H9 (cell line): ENCODE measurements around the gene TRAFD1. TPM values are rescaled to one million over a fixed set of nuclear protein-coding genes. Genes with fewer than 3 reads are reported as not detected.
A peak's percentile ranks its signal among the peaks of the same experiment; 100 is the strongest.

Experiments used
- DNase-seq: peaks from one replicate; pipeline ENCODE4 v3.0.0-alpha.2; 2017
- H2AFZ ChIP-seq: one replicate; pipeline ENCODE4 v1.6.1; 2013; ENCODE audit warnings: mild to moderate bottlenecking, low read length, control low read depth, moderate library complexity
- H2AK5ac ChIP-seq: 2 replicates; pipeline ENCODE4 v1.6.1; 2013; ENCODE audit warnings: low read length, control low read depth, mixed read lengths; ENCODE audit not compliant: insufficient read length
- H2BK120ac ChIP-seq: one replicate; pipeline ENCODE4 v1.6.1; 2013; ENCODE audit warnings: low read depth, mild to moderate bottlenecking, low read length, control low read depth, inconsistent platforms; ENCODE audit not compliant: poor library complexity, severe bottlenecking
- H2BK12ac ChIP-seq: 2 replicates; pipeline ENCODE4 v1.6.1; 2013; ENCODE audit warnings: low read length, control low read depth, mixed read lengths, low read depth; ENCODE audit not compliant: insufficient read length
- H2BK15ac ChIP-seq: 2 replicates; pipeline ENCODE4 v1.6.1; 2013; ENCODE audit warnings: low read depth, low read length, control low read depth
- H2BK20ac ChIP-seq: one replicate; pipeline ENCODE4 v1.6.1; 2013; ENCODE audit warnings: low read depth, mild to moderate bottlenecking, low read length, control low read depth, inconsistent platforms; ENCODE audit not compliant: poor library complexity, severe bottlenecking
- H2BK5ac ChIP-seq: 2 replicates; pipeline ENCODE4 v1.6.1; 2013; ENCODE audit warnings: low read length, control low read depth, mixed read lengths; ENCODE audit not compliant: insufficient read length
- H3K14ac ChIP-seq: 2 replicates; pipeline ENCODE4 v1.6.1; 2013; ENCODE audit warnings: low read length, control low read depth; ENCODE audit not compliant: insufficient read depth
- H3K18ac ChIP-seq: 2 replicates; pipeline ENCODE4 v1.6.1; 2013; ENCODE audit warnings: low read depth, mild to moderate bottlenecking, mixed read lengths, low read length, control low read depth; ENCODE audit not compliant: insufficient read length
- H3K23ac ChIP-seq: 2 replicates; pipeline ENCODE4 v1.6.1; 2013; ENCODE audit warnings: low read length, control low read depth, mixed read lengths, low read depth; ENCODE audit not compliant: insufficient read length
- H3K23me2 ChIP-seq: 2 replicates; pipeline ENCODE4 v1.6.1; 2013; ENCODE audit warnings: low read depth, mild to moderate bottlenecking, mixed read lengths, low read length, control low read depth; ENCODE audit not compliant: insufficient read length, poor library complexity, severe bottlenecking
- H3K27ac ChIP-seq: 2 replicates; pipeline ENCODE4 v1.5.1; 2013; ENCODE audit warnings: low read length, control low read depth, mixed read lengths, low read depth; ENCODE audit not compliant: insufficient read length
- H3K27me3 ChIP-seq: 2 replicates; pipeline ENCODE4 v1.6.1; 2013; ENCODE audit warnings: low read length, control low read depth, inconsistent platforms; ENCODE audit not compliant: insufficient read depth
- H3K4ac ChIP-seq: 2 replicates; pipeline ENCODE4 v1.6.1; 2013; ENCODE audit warnings: low read depth, mild to moderate bottlenecking, control low read depth, inconsistent platforms, low read length, moderate library complexity
- H3K4me1 ChIP-seq: 2 replicates; pipeline ENCODE4 v1.6.1; 2013; ENCODE audit warnings: low read length, control low read depth, inconsistent platforms; ENCODE audit not compliant: insufficient read depth
- H3K4me2 ChIP-seq: 2 replicates; pipeline ENCODE4 v1.6.1; 2013; ENCODE audit warnings: low read length, control low read depth, mixed read lengths; ENCODE audit not compliant: insufficient read length, insufficient read depth
- H3K56ac ChIP-seq: 2 replicates; pipeline ENCODE4 v1.6.1; 2013; ENCODE audit warnings: low read depth, mild to moderate bottlenecking, mixed read lengths, low read length, control low read depth; ENCODE audit not compliant: insufficient read length
- H3K79me1 ChIP-seq: 2 replicates; pipeline ENCODE4 v1.6.1; 2013; ENCODE audit warnings: low read depth, mild to moderate bottlenecking, moderate library complexity, low read length, control low read depth, inconsistent platforms; ENCODE audit not compliant: insufficient read depth, poor library complexity, severe bottlenecking
- H3K79me2 ChIP-seq: 2 replicates; pipeline ENCODE4 v1.6.1; 2013; ENCODE audit warnings: low read length, control low read depth, inconsistent platforms; ENCODE audit not compliant: insufficient read depth
- H3K9ac ChIP-seq: 2 replicates; pipeline ENCODE4 v1.6.1; 2013; ENCODE audit warnings: low read length, control low read depth, mixed read lengths; ENCODE audit not compliant: insufficient read length; ENCODE audit errors: extremely low read depth
- H3K9me3 ChIP-seq: one replicate; pipeline ENCODE4 v1.6.1; 2013; ENCODE audit warnings: low read depth, low read length, inconsistent platforms; ENCODE audit not compliant: control insufficient read depth
- H3T11ph ChIP-seq: one replicate; pipeline ENCODE4 v1.6.1; 2013; ENCODE audit warnings: mild to moderate bottlenecking, low read length, control low read depth, inconsistent platforms
- H4K20me1 ChIP-seq: one replicate; pipeline ENCODE4 v1.6.1; 2013; ENCODE audit not compliant: control insufficient read depth, insufficient read length, insufficient read depth
- H4K5ac ChIP-seq: 2 replicates; pipeline ENCODE4 v1.6.1; 2013; ENCODE audit warnings: low read depth, mild to moderate bottlenecking, mixed read lengths, low read length, control low read depth; ENCODE audit not compliant: insufficient read length
- H4K8ac ChIP-seq: replicated peaks from 2 replicates; pipeline ENCODE4 v1.6.1; 2013; ENCODE audit warnings: low read length, control low read depth, mixed read lengths, low read depth; ENCODE audit not compliant: insufficient read length
- H4K91ac ChIP-seq: 2 replicates; pipeline ENCODE4 v1.6.1; 2013; ENCODE audit warnings: low read depth, mild to moderate bottlenecking, moderate library complexity, mixed read lengths, low read length, control low read depth; ENCODE audit not compliant: insufficient read length
- H3K27ac Mint-ChIP-seq, 3 experiments: 2 replicates in 2 of 3; 3 replicates in 1 of 3; pipeline ENCODE4 v1.8.0; 2020 to 2021; ENCODE audit warnings: mixed read lengths in 3 of 3, mild to moderate bottlenecking in 1 of 3, moderate library complexity in 1 of 3
- H3K27me3 Mint-ChIP-seq: 2 replicates; pipeline ENCODE4 v1.8.0; 2021; ENCODE audit warnings: low read depth, mild to moderate bottlenecking, moderate library complexity, mixed read lengths
- H3K36me3 Mint-ChIP-seq, 3 experiments: 2 replicates in 2 of 3; 3 replicates in 1 of 3; pipeline ENCODE4 v1.8.0; 2020 to 2021; ENCODE audit warnings: low read depth in 3 of 3, mixed read lengths in 3 of 3; ENCODE audit not compliant: insufficient read depth in 1 of 3
- H3K4me1 Mint-ChIP-seq, 2 experiments: 2 replicates each; pipeline ENCODE4 v1.8.0; 2020; ENCODE audit warnings: mixed read lengths in 2 of 2
- H3K4me3 Mint-ChIP-seq, 2 experiments: 2 replicates in 1 of 2; 3 replicates in 1 of 2; pipeline ENCODE4 v1.8.0; 2020 to 2021; ENCODE audit warnings: mild to moderate bottlenecking in 2 of 2, mixed read lengths in 2 of 2, moderate library complexity in 1 of 2
- H3K9me3 Mint-ChIP-seq, 2 experiments: 2 replicates in 1 of 2; 3 replicates in 1 of 2; pipeline ENCODE4 v1.8.0; 2020; ENCODE audit warnings: mild to moderate bottlenecking in 2 of 2, mixed read lengths in 2 of 2, moderate library complexity in 1 of 2
- CTCF ChIP-seq: fragments of 200-600 bp; sonication (generic); conservative IDR thresholded peaks from 3 replicates; pipeline ENCODE4 v1.8.0; 2021; ENCODE audit warnings: antibody characterized with exemption, mild to moderate bottlenecking
- WGBS: extraction: QIAGEN DNeasy Blood & Tissue Kit; methylation state at CpG from one replicate; pipeline ENCODE4 v1.1.7; 2013; ENCODE audit warnings: missing lambda C conversion rate, low lambda C conversion rate, mixed read lengths; ENCODE audit not compliant: insufficient read length; ENCODE audit errors: extremely low coverage; 5-methylcytosine and 5-hydroxymethylcytosine counted together
- total RNA-seq: library from RNA; stranded (reverse); gene quantifications from 2 replicates; pipeline ENCODE4 v1.2.1, GENCODE V29; 2021

The TRAFD1 gene
- total RNA-seq, 1 experiment from 2014 or later: 32.0 TPM

- no peak overlapping the region for H3K4me2 ChIP-seq
- H3K56ac ChIP-seq: no peak overlapping the region
- H3K27ac ChIP-seq: no peak overlapping the region
- no CpG with 5 or more reads among the region's 11 CpGs for WGBS
- H3K79me2 ChIP-seq: no peaks in the 10 kb centered on the region
- DNase-seq: no peak
- no peak overlapping the region for H2BK20ac ChIP-seq
- no peak overlapping the region for H3K9ac ChIP-seq
- Mint-ChIP-seq H3K4me3 (no peak overlapping the region), H3K9me3 (no peaks in the 10 kb centered on the region), H3K27ac (peak overlapping the region in 1 of 3 experiments; percentile 44; a peak in 3 of 7 replicates), H3K27me3 (no peaks in the 10 kb centered on the region), H3K4me1 (peaks cover 21 to 23% of the 10 kb centered on the region in 2 experiments), H3K36me3 (peaks cover 17 to 46% (median 34%) of the 10 kb centered on the region in 3 experiments)
- no peak overlapping the region for H2BK15ac ChIP-seq
- H3K4me1 ChIP-seq: peaks cover 7% of the 10 kb centered on the region
- no peaks in the 10 kb centered on the region for H3K79me1 ChIP-seq
- no peaks in the 10 kb centered on the region for H4K20me1 ChIP-seq
- H2AFZ ChIP-seq: no peak overlapping the region
- H2BK5ac ChIP-seq: no peak overlapping the region
- H4K91ac ChIP-seq: no peak overlapping the region
- no peak overlapping the region for H2AK5ac ChIP-seq
- H3K23me2 ChIP-seq: no peaks in the 10 kb centered on the region
- no peaks in the 10 kb centered on the region for H3K27me3 ChIP-seq
- no peak overlapping the region for H4K8ac ChIP-seq
- H2BK120ac ChIP-seq: no peak overlapping the region
- H3K9me3 ChIP-seq: no peaks in the 10 kb centered on the region
- H3K23ac ChIP-seq: no peak overlapping the region
- no peak for TF ChIP-seq CTCF
- H3T11ph ChIP-seq: no peak overlapping the region
- H3K18ac ChIP-seq: no peak overlapping the region
- no peak overlapping the region for H4K5ac ChIP-seq
- no peak overlapping the region for H3K14ac ChIP-seq
- H2BK12ac ChIP-seq: no peak overlapping the region
- no peak overlapping the region for H3K4ac ChIP-seq
These were observed 54.0 kb downstream of the TRAFD1 start for GRCh38 chr12:112179341-112179740.
